Measurements from ENCODE around the gene AIMP1. TPM values are rescaled to one million over a fixed set of nuclear protein-coding genes. Genes with fewer than 3 reads are reported as not detected.

Gene AIMP1
- total and polyA plus RNA-seq, 10 of the 15 experiments (the other 5 are each of a cell fraction or from before 2014, with no cell fraction given), result 18.6 to 131 (median 56.5) TPM

DNA sequence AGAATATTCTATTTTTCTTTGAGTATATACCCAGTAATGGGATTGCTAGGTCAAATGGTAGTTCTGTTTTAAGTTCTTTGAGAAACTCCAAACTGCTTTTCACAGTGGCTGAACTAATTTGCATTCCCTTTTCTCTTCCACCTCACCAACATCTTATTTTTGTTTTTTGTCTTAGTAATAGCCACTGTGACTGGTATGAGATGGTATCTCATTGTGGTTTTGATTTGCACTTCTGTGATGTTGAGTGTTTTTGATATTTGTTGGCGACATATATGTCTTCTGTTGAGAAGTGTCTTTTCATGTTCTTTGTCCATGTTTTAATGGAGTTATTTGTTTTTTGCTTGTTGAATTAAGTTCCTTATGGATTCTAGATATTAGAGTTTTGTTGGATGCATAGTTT lies 24.4 kb downstream of the AIMP1 start:
- no peak overlapping the region for H3K4me2 ChIP-seq (ENCODE audit: control insufficient read depth, insufficient read depth)
- H3K4me3 ChIP-seq, result no peak overlapping the region
- no peak for DNase-seq (ENCODE audit: low read depth, low spot score)
- no peak for ATAC-seq
- H3K79me2 ChIP-seq (ENCODE audit: control insufficient read depth, insufficient read depth, low read length), result peaks cover 5% of the 10 kb centered on the region
- intact Hi-C loops (cut with micrococcal nuclease; ENCODE audit: unreplicated experiment), result no loop called here
- H4K20me1 ChIP-seq (ENCODE audit: control insufficient read depth, insufficient read depth), result no peaks in the 10 kb centered on the region
- H3K9ac ChIP-seq (ENCODE audit: control insufficient read depth, insufficient read depth, low read length), result no peak overlapping the region
- H3K36me3 ChIP-seq (ENCODE audit: control insufficient read depth in 2 of 2, insufficient read depth in 2 of 2, low read length in 1 of 2), result peaks cover 7 to 35% of the 10 kb centered on the region in 2 experiments
- FAIRE-seq, result no peak
- no peak overlapping the region for H3K27ac ChIP-seq (ENCODE audit: control insufficient read depth, insufficient read depth)
- RAD21 ChIA-PET (ENCODE audit: unreplicated experiment), result no interaction called here
- SMC1A ChIA-PET (ENCODE audit: uncharacterized antibody, unreplicated experiment), result no interaction called here
- WGBS (ENCODE audit: insufficient coverage, insufficient replicate concordance, low lambda C conversion rate, missing lambda C conversion rate), result 91% methylated on average over 1 of the region's 1 CpG
- CTCF ChIA-PET, result no interaction called here
- H3K9me3 ChIP-seq (replicated peaks; ENCODE audit: control insufficient read depth, insufficient read depth, low read length), result peaks cover 18% of the 10 kb centered on the region; the same call in 2 of the 3 replicates
- POLR2A ChIA-PET, result no interaction called here
- H3K4me1 ChIP-seq (ENCODE audit: control insufficient read depth, insufficient read depth, low read length), result no peaks in the 10 kb centered on the region
- TF ChIP-seq SUZ12 (IDR thresholded peaks at IDR 0.05; ENCODE audit: unreplicated experiment) (no peak), BACH1 (IDR thresholded peaks at IDR 0.05; ENCODE audit: borderline replicate concordance) (no peak), JUNB (IDR thresholded peaks at IDR 0.05) (no peak), NFXL1 (IDR thresholded peaks at IDR 0.05; ENCODE audit: borderline replicate concordance) (no peak), BMI1 (IDR thresholded peaks at IDR 0.05; ENCODE audit: borderline replicate concordance) (no peak), TARDBP (IDR thresholded peaks at IDR 0.05; ENCODE audit: borderline replicate concordance) (no peak), KAT2A (conservative IDR thresholded peaks at IDR 0.05; ENCODE audit: control insufficient read depth, low read depth, low read length) (no peak), MYC (IDR thresholded peaks at IDR 0.05; ENCODE audit: insufficient read depth, insufficient read length, insufficient replicate concordance, low read length, severe bottlenecking) (no peak), SUPT20H (IDR thresholded peaks at IDR 0.05; ENCODE audit: borderline replicate concordance, control insufficient read depth, low read depth, low read length) (no peak), TCF7 (IDR thresholded peaks at IDR 0.05; ENCODE audit: borderline replicate concordance) (no peak), ZSCAN29 (IDR thresholded peaks at IDR 0.05) (no peak), HDAC2 (IDR thresholded peaks at IDR 0.05) (no peak), ASH2L (IDR thresholded peaks at IDR 0.05; ENCODE audit: borderline replicate concordance, low read depth) (no peak), SMC3 (IDR thresholded peaks at IDR 0.05; ENCODE audit: borderline replicate concordance, low read length) (no peak)
- TF ChIP-seq, protein P1, sequence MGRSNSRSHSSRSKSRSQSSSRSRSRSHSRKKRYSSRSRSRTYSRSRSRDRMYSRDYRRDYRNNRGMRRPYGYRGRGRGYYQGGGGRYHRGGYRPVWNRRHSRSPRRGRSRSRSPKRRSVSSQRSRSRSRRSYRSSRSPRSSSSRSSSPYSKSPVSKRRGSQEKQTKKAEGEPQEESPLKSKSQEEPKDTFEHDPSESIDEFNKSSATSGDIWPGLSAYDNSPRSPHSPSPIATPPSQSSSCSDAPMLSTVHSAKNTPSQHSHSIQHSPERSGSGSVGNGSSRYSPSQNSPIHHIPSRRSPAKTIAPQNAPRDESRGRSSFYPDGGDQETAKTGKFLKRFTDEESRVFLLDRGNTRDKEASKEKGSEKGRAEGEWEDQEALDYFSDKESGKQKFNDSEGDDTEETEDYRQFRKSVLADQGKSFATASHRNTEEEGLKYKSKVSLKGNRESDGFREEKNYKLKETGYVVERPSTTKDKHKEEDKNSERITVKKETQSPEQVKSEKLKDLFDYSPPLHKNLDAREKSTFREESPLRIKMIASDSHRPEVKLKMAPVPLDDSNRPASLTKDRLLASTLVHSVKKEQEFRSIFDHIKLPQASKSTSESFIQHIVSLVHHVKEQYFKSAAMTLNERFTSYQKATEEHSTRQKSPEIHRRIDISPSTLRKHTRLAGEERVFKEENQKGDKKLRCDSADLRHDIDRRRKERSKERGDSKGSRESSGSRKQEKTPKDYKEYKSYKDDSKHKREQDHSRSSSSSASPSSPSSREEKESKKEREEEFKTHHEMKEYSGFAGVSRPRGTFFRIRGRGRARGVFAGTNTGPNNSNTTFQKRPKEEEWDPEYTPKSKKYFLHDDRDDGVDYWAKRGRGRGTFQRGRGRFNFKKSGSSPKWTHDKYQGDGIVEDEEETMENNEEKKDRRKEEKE (IDR thresholded peaks at IDR 0.05), result no peak
- TF ChIP-seq, protein P2, sequence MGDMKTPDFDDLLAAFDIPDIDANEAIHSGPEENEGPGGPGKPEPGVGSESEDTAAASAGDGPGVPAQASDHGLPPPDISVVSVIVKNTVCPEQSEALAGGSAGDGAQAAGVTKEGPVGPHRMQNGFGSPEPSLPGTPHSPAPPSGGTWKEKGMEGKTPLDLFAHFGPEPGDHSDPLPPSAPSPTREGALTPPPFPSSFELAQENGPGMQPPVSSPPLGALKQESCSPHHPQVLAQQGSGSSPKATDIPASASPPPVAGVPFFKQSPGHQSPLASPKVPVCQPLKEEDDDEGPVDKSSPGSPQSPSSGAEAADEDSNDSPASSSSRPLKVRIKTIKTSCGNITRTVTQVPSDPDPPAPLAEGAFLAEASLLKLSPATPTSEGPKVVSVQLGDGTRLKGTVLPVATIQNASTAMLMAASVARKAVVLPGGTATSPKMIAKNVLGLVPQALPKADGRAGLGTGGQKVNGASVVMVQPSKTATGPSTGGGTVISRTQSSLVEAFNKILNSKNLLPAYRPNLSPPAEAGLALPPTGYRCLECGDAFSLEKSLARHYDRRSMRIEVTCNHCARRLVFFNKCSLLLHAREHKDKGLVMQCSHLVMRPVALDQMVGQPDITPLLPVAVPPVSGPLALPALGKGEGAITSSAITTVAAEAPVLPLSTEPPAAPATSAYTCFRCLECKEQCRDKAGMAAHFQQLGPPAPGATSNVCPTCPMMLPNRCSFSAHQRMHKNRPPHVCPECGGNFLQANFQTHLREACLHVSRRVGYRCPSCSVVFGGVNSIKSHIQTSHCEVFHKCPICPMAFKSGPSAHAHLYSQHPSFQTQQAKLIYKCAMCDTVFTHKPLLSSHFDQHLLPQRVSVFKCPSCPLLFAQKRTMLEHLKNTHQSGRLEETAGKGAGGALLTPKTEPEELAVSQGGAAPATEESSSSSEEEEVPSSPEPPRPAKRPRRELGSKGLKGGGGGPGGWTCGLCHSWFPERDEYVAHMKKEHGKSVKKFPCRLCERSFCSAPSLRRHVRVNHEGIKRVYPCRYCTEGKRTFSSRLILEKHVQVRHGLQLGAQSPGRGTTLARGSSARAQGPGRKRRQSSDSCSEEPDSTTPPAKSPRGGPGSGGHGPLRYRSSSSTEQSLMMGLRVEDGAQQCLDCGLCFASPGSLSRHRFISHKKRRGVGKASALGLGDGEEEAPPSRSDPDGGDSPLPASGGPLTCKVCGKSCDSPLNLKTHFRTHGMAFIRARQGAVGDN (IDR thresholded peaks at IDR 0.05), result no peak
- BruUV-seq (replicated peaks), result no TSS peak
- in situ Hi-C loops (cut with MboI), result no loop called here
- no peaks in the 10 kb centered on the region for H3K27me3 ChIP-seq (replicated peaks in 1 of 2; ENCODE audit: control insufficient read depth in 2 of 2, insufficient read depth in 2 of 2, low read length in 1 of 2)
- H2AFZ ChIP-seq (ENCODE audit: control insufficient read depth, low read depth, low read length), result no peak overlapping the region
